GM19324 (cell line): ENCODE measurements around the gene FOXO4.

Experiments
- ATAC-seq: cut with Tn5 transposase; IDR thresholded peaks from one replicate; pipeline ENCODE4 v1.9.1; 2021; ENCODE audit warnings: mild to moderate bottlenecking, moderate library complexity; ENCODE audit not compliant: unreplicated experiment, low FRiP score

FOXO4 gene

GRCh38 chrX:71128915-71129765, 33.5 kb downstream of the FOXO4 start:
- ATAC-seq = peak; percentile 54

GRCh38 chrX:71131510-71131909, 35.9 kb downstream of the FOXO4 start:
- no peak for ATAC-seq

- no peak for ATAC-seq
Observed at GRCh38 chrX:71140440-71140839, 44.8 kb downstream of the FOXO4 start.

GRCh38 chrX:71143508-71143907, 47.9 kb downstream of the FOXO4 start:
- ATAC-seq = no peak

GRCh38 chrX:71144651-71145050, 49.0 kb downstream of the FOXO4 start, which contains the start of gene NLGN3:
Gene NLGN3 (plus strand): TSS chrX:71144841. CDS start chrX:71147750, 2,909 bp downstream.
- no peak for ATAC-seq

- no peak for ATAC-seq
Observed at GRCh38 chrX:71147496-71148277, 52.0 kb downstream of the FOXO4 start.

- ATAC-seq = no peak
Observed at GRCh38 chrX:71148278-71148663, 52.6 kb downstream of the FOXO4 start.

GRCh38 chrX:71151366-71151765, 55.7 kb downstream of the FOXO4 start:
- ATAC-seq = no peak
